HG03432 (cell line): Measurements from ENCODE around the gene MEF2B.
"Not testable (repeated sequence)": the region's sequence is repeated elsewhere in the genome, so short reads cannot be mapped to it uniquely, and the experiment has no call there.

Experiments
- ATAC-seq: cut with Tn5 transposase; IDR thresholded peaks from one replicate; pipeline ENCODE4 v1.9.1; 2021; ENCODE audit warnings: mild to moderate bottlenecking, moderate library complexity; ENCODE audit not compliant: unreplicated experiment

The MEF2B gene

DNA sequence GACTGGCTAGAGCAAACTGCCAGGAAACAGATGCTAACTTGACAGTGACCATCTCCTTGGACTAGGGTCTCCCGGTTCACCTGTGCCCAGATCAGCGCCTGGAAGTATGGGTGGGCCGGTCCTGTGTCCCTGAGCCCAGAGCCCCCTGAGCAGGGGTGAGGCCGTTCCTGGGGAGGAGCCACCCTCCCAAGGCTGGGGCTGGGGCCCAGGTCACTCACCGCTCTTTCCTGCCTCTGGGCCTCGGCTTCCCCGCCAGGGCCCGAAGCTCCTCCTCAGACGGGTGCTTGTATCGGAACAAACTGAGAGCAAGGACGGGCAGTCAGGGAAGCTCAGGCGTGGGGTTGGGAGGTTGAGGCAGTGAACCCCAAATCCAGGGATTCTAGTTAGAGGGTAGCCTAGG, 37.2 kb downstream of the MEF2B start:
- no peak for ATAC-seq

DNA sequence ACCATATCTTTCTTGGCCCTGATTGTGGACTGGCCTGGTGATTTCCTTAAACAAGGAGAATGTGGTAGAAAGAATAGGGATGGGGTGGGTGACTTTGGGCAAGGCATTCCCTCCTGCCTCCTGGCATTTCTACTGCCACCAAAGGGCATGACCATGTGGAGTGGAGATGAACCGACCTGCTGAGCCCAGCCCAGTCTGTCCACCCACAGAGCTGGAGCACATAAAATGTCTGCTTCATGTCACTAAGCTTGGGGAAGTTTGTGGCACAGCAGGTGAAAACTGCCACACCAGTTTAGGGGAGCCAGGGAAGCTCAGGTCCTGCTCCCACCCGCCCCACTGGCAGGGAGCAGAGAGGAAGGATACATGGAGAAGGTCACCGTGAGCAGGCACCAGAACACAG, 38.1 kb downstream of the MEF2B start:
- ATAC-seq, result no peak

DNA sequence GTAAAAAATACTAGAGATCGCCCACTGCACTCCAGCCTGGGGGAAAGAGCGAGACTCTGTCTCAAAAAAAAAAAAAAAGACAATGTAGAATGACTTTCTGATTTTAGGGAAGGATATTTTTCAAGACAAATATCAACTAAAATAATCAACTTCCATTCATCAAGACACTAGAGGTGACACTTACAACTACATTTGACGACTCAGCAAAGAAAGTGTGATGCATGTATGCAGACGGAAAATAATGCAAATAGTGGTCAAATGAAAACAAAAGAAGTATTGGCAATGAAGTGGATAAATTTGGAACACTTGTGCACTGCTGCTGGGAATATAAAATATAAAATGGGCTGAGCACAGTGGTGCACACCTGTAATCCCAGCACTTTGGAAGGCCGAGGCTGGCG, 44.0 kb downstream of the MEF2B start:
- no peak for ATAC-seq

DNA sequence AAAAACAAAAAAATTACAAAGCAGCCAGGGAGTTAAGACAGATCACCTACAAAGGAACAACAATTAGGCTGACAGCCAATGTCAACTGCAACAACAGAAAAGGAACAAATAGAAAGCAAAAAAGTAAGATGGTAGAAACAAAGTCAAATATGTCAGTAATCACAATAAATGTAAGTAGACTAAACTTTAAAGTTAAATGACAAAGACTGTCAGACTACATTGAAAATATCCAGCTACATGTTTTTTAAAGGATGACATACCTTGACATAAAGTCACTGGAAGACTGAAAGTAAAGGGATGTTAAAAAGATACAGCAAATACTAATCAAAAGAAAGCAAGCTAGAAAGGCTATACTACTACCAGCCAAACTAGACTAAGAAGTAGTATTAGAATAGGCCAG, 46.7 kb downstream of the MEF2B start:
- no peak for ATAC-seq

DNA sequence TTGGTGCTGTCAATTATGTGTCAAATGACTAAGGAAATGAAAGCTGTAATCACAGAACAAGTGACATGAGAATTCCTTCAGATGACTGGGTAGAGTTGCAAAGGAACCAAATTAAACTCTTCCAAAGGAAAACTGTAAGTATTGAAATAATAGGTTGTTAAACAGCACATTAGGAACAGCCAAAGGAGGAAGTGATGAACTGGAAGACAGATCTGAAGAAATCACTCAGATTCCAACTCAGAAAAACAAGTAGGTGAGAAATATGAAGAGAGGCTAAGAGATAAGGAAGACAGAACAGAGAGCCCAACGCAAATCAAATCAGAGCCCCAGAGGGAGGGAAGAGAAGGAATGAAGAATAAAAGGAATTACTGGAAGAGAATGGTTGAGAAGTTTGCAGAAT, 47.2 kb downstream of the MEF2B start:
- no peak for ATAC-seq

DNA sequence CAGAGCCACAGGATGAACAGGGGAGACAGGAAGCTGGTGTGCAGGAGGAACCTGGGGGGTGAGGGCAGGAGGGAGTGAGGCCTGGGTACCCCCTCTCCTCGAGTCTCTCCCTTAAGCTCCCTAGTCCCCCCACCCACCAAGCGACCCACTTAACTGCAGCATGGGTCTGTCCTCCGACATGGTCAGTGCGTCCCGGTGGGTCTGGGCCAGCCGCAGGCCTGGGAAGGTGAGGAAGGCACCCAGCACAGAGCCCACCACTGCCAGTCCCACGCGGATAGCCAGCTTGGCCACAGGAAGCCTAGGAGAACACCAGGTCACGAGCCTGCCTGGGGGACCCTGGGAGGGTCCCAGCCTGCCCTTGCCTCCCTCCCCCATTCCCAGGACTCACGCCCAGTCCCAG, 48.7 kb downstream of the MEF2B start:
- no peak for ATAC-seq

DNA sequence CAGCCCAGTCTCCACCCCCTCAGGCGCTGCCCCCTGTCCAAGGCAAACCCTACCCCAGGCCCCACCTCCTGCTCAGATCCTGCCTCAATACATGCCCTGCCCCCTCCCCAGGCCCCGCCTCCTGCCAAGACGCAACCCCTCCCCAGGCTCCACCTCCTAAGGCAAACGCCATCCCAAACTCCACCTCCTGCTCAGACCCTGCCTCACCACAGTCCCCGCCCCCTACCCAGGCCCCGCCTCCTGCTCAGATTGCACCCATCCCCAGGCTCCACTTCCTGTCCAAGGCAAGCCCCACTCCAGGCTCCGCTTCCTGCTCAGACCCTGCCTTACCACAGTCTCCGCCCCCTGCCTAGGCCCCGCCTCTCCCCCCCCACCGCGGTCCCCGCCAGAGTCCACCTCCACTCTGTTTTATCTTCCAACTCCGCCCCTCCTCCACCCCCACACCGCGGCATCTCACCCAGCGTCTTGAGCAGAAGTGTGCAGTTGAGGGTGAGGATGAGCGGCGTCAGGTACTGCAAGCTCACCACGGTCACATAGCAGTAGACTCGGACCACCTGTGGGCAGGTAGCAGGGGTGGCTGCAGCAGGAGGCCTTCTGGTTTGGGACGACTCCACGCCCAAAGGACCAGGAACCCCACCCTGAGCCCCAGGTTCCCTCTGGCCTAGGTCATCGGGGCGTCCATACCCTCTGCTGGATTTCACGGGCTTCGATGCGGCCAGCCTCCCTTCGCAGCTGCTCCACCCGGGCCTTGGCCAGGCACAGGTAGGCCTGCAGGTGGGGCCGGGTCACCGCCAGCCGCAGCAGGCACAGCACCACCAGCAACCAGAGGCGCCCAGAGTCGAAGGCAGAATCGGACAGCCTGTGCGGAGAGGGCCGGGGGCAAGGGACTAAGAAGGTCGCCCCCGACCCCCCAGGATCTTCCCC, 49.5 kb downstream of the MEF2B start:
- no peak for ATAC-seq

DNA sequence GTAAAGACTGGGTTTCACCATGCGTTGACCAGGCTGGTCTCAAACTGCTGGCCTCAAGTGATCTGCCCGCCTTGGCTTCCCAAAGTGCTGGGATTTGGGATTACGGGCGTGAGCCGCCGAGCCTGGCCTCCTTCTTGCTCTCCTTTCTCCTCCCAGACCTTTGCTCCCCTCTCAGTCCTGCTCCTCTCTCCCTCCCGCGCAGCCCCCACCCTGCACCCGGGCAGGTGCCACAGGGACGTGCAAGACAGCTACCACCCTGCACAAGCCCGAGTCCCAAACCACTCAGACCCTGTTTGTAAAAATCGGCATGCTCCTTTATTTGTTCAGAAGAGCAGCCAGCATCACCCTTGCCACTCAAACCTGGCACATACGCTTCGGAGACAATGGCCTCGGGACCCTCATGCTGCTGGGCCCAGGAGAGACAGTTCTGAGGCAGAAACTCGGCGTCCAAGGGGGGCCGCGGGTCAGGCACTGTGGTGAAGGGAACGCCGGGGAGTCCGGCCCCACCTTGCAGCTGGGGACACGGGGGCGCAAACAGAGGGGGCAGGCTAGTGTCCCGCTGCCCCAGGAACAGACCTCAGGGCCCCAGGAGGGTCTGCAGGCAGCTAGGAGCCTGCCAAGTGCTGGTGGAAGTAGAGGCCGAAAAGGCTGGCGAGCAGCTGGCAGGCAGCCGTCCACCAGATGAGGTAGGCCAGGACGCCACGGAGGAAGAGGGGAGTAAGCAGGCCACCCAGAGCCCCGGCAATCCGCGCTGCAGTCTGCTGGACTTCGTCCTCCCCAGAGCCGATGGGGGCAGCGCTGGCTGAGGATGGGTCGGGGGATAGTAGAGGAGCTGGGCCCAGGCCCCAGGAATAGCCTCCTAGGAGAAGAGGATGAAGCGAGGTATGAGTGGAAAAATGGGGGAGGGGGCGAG, 50.5 kb downstream of the MEF2B start:
- ATAC-seq, result no peak

DNA sequence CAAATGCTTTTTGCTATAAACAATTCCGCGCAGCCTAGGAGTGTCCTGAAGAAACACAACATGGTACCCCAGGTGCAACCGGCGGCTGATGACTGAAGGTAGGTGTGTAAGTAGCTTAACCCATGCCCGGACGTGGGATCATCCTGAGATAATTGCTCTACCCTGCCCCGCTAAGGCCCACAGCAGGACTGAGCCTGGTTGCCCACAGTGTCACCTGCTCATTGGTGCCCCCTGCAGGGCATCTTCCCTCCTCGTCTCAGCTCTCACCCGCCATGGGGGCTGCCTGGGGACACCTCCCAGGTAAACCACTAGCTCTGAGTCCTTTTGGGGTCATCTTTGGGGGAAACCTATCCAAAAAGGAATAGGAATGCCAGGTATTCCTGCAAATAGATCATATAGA, 54.1 kb downstream of the MEF2B start:
- ATAC-seq, result no peak

DNA sequence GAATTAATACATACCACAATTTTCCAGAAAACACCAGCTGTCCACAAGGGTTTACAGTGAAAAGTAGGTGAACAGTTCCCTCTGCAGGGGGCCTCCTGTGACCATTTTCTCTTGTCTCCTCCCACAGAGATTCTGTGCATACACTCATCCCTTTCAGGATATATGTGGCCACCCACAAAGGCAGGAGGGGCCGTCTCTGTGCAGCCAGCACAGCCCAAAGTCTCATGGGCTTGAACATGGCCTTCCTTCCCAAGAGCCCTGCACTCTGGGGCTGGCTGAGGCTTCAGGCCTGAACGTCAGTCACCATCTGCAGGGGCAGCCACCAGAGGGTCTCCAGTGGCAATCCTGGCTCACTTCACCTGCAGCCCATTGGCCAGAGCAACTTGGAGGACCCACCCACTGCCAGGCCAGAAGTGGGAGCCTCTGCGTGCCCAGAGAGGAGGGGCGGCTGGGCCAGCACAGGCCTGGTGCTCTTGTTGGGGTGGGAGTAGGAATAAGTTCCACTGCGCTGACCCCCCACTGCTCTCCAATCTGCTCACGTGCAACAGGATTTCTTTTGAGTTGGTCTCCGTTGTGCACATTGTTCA, 56.9 kb downstream of the MEF2B start:
- no peak for ATAC-seq

DNA sequence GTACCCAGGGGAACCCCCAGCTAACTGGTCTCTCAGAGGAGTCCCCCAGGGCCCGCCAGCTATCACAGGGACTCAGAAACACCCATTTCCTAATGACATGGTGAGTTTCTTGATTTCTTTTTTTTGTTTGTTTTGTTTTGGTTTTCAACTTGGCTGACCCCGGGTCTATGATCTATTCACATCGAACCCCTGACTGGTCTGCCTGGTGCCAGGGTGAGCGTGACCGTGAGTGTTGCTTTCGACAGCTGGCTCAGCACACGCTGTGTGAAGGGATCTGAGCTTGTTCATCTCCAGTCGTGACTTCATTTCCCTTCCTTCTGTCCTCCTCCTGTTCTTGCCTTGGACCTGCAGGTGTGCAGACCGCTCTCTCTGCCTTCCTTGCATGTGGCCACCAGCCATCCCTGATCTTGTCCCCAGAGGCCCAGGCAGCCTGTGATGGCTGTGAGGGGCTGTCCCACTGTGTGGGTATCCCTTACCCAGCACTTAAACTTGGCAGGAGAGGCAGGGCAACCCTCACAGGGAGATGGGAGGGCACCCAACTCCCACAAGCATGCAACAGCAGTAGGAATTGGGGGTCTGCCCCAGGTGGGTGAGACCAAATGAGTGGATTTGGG, 58.0 kb downstream of the MEF2B start:
- ATAC-seq, result no peak

DNA sequence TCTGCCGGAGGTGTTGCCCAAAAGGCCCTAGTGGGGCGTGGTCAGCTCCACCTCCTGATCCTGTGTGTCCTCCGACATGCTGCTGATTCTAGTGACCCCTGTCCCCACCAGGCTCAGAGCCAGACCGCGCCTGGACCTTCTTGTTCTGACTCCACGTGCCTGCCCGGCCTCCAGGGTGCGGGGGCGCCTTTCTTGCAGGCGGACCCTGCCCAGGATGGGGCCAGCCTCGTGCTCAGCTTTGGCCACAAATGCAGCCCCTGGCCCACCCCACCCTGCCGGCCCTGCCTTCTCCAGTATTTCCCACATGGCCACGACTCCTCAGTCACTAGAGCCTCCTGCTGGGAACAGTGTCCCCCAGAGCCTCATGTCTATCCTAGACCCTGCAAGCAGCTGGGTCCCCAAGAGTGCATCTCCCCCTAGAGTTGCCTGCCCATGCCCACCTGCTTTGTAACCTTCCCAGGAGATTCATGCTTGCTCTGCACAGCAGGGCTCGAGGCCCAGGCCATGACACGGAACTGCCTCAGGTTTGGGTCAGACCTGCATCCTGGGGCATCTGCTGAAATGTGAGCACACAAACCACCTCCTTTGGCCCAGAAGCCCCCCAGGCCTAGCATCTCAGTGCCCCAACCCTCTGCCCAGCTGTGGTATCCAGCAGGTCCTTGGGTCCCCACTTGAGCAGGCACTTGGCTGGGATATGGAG, 58.8 kb downstream of the MEF2B start:
- ATAC-seq, result no peak

DNA sequence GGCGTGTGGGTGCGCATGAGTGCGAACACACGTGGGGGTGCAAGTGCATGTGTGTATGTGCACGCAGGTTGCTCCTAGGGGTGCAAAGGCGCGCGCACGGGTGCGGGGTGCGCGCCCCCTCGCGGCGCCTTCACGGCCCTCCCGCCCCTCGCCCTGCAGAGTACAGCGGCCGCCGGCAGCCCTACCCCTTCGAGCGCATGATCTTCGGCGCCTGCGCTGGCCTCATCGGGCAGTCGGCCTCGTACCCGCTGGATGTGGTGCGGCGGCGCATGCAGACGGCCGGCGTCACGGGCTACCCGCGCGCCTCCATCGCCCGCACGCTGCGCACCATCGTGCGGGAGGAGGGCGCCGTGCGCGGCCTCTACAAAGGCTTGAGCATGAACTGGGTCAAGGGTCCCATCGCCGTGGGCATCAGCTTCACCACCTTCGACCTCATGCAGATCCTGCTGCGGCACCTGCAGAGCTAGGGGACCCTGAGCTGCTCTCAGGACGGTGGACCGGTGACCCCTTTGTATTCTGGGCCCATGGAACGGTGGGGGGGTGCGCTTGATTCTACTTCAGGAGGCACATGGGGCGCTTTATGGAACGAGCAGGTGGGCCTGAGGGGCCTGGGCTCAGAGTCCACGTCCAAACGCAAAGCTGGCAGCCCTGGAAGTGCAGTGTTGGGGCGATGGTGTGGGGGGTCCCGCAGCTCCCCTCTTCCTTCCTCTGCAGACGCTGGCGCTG, 59.5 kb downstream of the MEF2B start:
- ATAC-seq, result no peak

DNA sequence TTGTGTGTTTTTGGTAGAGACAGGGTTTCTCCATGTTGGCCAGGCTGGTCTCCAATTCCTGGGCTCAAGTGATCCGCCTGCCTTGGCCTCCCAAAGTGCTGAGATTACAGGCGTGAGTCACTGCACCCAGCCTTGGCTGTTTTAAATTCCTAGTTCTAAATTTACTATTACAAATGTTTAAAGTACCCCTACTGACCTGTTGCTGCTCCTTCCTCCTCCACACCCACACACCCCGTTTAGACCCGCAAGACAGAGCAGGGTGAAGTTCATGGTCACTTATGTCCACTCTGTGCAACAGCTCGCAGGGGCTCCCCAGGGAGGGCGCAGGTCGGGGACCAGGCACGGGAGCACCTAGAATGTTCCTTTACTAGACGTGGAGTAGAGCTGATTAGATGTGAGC, 60.5 kb downstream of the MEF2B start:
- no peak for ATAC-seq

DNA sequence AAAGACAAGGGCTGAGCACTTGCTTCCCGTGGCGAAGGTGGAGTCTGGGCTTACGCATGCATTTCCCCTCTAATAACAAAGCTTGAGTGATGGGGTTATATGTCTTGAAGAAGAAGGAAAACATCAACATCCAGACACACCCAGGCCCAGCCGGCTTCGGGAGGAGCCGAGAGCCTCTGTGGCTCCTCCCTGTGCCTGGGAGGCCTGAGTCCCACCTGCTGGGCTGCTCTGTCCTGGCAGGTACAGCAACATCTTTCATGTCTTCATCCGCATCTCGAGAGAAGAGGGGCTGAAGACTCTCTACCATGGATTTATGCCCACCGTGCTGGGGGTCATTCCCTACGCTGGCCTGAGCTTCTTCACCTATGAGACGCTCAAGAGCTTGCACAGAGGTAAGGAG, 62.4 kb downstream of the MEF2B start:
- no peak for ATAC-seq

DNA sequence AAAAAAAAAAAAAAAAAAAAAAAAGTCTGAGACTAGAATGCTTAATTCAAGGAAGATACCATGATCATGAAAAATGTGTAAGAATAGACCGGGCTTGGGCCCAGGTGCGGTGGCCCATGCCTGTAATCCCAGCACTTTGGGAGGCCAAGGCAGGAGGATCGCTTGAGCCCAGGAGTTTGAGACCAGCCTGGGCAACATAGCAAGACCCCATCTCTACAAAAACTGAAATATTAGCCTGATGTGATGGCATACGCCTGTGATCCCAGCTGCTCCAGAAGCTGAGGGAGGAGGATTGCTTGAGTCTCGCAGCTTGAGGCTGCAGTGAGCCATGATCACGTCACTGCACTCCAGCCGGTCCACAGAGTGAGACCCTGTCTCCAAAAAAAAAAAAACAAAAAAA, 63.1 kb downstream of the MEF2B start:
- ATAC-seq, result not testable (repeated sequence)

DNA sequence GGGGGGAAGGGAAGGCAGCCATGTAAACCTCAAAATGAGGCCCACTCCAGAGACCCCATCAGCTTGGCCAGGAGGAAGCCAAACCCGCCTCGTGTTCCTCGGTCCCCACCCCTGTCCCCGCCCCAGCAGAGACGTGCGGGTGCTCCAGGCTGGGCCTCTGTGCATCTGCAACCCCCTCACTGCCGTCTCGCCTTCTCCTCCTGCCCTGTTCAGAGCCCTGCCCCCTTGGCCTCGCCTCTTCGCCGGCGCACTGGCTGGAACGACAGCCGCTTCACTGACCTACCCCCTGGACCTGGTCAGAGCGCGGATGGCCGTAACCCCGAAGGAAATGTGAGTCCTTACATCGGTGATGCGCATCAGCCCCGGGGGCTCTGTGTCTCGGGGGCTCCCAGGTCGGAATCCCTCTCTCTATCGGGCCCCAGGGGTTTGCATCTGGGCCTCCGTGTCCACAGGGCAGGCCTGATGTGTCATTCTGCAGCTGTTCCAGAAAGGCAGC, 64.0 kb downstream of the MEF2B start:
- no peak for ATAC-seq

DNA sequence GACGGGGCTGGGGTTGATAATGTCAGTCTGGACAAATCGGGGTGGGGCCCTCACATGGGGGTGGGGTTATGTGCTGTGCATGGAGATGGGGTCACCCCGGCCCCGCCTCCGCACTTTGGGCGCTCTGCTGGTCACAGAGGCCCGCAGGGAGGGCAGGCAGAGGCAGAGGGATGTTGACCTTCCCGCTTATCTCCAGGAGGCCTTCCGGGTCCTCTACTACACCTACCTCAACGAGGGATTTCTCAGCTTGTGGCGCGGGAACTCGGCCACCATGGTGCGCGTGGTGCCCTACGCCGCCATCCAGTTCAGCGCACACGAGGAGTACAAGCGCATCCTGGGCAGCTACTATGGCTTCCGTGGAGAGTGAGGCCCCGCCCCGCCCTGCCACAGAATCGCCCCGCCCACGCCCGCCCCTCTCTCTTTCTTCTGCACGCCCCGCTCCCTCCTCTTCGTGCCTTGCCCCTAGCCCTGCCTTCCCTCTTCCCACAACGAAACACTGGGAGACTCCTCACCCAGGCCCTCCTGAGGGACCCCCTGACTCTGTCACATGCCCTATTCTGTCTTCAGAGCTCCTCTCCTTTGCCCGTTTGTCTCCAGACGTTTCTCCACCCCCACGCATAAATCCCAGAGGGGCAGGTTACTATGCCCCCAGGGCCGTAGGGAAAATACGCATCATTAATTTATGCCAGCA, 64.6 kb downstream of the MEF2B start:
- ATAC-seq, result no peak

DNA sequence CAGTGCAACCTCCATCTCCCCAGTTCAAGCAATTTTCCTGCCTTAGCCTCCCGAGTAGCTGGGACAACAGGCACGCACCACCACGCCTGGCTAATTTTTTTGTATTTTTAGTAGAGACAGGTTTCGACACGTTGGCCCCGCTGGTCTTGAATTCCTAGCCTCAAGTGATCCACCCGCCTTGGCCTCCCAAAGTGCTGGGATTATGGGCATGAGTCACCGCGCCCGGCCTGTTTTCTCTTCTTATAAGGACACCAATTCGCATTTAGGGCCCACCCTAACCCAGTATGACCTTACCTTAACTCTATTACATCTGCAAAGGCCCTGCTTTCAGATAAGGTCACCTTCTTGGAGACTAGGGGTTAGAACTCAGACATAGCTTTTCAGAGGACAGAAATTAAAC, 66.9 kb downstream of the MEF2B start:
- no peak for ATAC-seq
